Ureter (tissue), 1 donor: Measurements from ENCODE around the gene NSG2. TPM values are rescaled to one million over a fixed set of nuclear protein-coding genes. Genes with fewer than 3 reads are reported as not detected.
"Not testable (repeated sequence)": the region's sequence is repeated elsewhere in the genome, so short reads cannot be mapped to it uniquely, and the experiment has no call there.

ENCODE experiments used
- DNase-seq: peaks from one replicate; pipeline ENCODE4 v3.0.0-alpha.2; 2020; ENCODE audit warnings: low spot score
- total RNA-seq: library from RNA; stranded (reverse); gene quantifications from one replicate; pipeline ENCODE4 v1.2.4, GENCODE V29; 2023
- donor health status: DM: yes; HTN: yes; CAD: no.

The NSG2 gene
- total RNA-seq, 1 donor from 2014 or later, result not detected

- DNase-seq, result no peak
These were observed 55.8 kb downstream of the NSG2 start for GRCh38 chr5:174101195-174101730.

DNA sequence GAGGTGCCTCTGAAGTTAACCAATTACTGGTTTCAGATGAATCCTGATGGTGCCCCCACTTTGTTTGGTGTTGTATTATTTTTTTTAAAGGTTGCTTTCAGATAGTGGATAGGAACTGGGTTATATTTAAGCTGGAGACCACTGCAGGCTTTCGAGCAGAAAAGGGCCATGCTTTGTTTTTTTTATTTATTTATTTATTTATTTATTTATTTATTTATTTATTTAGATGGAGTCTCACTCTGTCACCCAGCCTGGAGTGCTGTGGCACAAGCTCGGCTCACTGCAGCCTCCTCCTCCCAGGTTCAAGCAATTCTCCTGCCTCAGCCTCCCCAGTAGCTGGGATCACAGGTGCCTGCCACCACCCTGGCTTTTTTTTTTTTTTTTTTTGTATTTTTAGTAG is 57.1 kb downstream of the NSG2 start:
- DNase-seq, result not testable (repeated sequence)

GRCh38 chr5:174106997-174107655 is 61.6 kb downstream of the NSG2 start:
- DNase-seq, result no peak

DNA sequence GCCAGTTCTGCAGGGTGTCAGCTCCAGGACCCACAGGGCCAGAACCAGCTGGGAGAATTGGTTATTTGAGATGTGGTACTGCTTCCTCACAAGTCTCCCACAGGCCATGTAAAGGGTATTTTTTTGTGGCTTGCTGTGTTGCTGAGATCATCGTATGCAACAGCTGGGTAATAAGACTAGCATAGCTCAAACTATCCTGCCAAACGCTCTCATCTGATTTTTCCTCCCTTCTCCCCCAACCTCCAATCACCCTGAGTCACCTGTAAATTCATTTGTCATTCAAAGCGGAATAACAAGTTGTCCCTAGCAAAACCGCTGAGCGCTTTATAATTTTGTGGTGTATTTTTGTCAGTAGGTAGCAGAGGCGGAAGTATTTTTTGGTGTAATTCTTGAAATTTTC is 63.2 kb downstream of the NSG2 start:
- DNase-seq, result no peak

DNA sequence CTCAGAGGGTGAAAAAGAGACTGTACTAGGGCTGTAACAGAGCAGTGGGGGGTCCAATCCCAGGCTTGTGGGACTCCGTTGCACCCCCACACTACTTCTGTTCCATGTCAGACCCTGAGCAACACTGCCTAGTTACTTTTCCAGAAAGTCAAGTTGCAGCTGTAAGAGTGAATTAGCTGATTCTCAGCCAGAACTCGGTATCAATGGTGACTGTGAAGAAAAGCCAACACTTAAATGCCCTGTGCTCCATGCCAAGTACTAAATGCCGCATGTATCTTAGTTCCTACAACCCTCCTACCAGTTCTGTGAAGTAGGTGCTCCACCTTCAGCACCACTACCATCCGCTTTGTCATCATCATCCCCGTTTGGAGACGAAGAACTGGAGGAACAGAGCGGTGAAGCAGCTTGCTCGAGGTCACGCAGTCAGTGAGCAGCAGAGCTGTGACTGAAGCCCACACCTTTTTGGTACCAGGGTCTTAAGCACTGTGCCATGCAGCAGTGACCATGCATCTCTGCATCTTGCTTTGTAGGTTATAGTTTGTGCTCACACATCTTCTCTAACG is 64.3 kb downstream of the NSG2 start:
- no peak for DNase-seq

DNA sequence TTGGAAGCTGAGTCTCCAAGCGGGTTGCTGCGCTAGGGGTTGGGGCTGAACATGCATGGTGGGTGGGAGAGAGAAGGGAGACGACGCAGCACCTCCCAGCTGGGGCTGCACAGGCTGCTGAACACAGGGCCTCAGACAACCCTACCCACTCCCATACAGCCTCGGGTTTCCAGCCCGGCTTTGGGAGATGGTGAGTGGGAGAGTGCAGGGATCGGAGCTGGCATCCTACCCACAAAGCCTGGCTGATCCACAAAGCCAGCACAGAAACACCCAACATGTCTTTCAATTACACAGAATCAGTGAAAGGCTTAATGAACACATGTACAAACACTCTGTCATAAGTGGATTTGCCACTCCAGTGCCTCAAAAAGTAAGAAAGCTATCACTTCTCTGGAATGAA is 64.8 kb downstream of the NSG2 start:
- DNase-seq, result no peak

- DNase-seq, result no peak
These were observed 65.9 kb downstream of the NSG2 start for GRCh38 chr5:174111287-174111973.

GRCh38 chr5:174115226-174115625 is 69.7 kb downstream of the NSG2 start:
- DNase-seq, result no peak

GRCh38 chr5:174118823-174119467 is 73.4 kb downstream of the NSG2 start:
- no peak for DNase-seq

- no peak for DNase-seq
These were observed 74.0 kb downstream of the NSG2 start for GRCh38 chr5:174119468-174119881.

GRCh38 chr5:174120401-174121005 is 75.0 kb downstream of the NSG2 start:
- DNase-seq, result no peak

DNA sequence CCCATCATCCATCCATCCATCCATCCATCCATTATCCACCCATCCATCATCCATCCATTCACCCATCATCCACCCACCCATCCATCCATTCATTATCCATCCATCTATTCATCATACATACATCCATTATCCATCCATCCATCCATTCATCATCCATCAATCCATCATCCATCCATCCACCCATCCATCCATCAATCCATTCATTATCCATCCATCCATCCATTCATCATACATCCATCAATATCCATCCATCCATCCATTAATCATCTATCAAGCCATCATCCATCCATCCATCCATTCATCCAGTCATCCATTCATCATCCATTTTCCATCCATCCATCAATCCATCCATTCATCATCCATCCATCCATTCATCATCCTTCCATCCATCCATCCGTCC is 89.0 kb downstream of the NSG2 start:
- DNase-seq, result no peak

- DNase-seq, result no peak
These were observed 94.1 kb downstream of the NSG2 start for GRCh38 chr5:174139623-174140022.

- DNase-seq, result no peak
These were observed 95.0 kb downstream of the NSG2 start for GRCh38 chr5:174140452-174141020.

DNA sequence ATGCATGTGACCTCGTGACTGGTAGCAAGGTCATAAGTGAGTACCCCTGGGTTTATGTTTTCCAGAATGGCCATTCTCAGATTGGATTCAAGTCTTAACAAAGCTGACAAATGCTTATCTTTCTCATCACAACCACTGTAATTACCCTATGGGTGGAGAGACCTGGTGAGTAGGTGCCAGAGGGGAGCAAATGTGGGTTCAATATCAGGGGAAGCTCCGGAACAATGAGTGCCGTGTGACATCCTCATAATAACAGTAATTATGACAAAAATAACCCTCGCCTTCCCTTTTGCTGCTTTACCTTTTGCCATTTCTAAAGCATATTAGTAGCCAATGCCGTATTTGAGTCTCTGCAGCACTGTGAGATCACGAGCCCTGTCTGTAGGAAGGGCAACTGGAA is 95.9 kb downstream of the NSG2 start:
- no peak for DNase-seq

- DNase-seq, result peak; percentile 14
These were observed 99.6 kb downstream of the NSG2 start for GRCh38 chr5:174145091-174145490.

- DNase-seq, result no peak
These were observed 100.3 kb downstream of the NSG2 start for GRCh38 chr5:174145821-174146220.

- DNase-seq, result no peak
These were observed 101.0 kb downstream of the NSG2 start for GRCh38 chr5:174146556-174146955.

DNA sequence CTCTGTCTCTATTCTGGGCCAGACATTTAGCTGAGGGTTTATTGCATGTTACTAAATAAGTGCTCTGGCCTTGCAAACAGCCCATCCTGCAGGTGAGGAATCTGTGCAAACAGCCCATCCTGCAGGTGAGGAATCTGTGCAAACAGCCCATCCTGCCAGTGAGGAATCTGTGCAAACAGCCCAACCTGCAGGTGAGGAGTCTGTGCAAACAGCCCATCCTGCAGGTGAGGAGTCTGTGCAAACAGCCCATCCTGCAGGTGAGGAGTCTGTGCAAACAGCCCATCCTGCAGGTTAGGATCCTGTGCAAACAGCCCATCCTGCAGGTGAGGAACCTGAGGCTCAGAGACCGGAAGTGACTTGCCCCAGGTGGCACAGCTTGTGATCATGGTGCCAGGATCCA is 101.5 kb downstream of the NSG2 start:
- DNase-seq, result not testable (repeated sequence)

- no peak for DNase-seq
These were observed 102.0 kb downstream of the NSG2 start for GRCh38 chr5:174147551-174147950.

DNA sequence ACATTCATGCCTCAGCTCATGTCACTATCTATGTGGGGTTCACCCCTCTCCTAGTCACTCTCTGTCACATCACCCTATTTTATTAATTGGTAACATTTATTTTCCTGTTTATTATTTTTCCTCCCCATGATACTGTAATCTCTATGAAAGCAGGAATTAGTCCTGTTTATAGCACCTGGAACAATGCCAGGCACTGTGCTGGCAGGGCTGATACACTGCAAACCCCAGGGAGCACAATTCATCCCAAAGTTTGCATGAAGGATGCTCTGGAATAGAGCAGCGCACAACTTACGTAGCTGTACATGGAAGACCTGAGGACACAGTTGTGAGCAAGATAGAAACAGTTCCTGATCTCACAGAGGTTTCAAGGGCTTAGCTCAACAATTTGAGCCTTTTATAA is 103.2 kb downstream of the NSG2 start:
- DNase-seq, result peak; percentile 12

GRCh38 chr5:174149426-174149825 is 103.9 kb downstream of the NSG2 start:
- DNase-seq, result peak; percentile 20
